ENCODE data around the gene TRIM31. TPM values are rescaled to one million over a fixed set of nuclear protein-coding genes. Genes with fewer than 3 reads are reported as not detected.

TRIM31 gene
- total and polyA plus RNA-seq, 10 of the 15 experiments (the other 5 are each of a cell fraction or from before 2014, with no cell fraction given): 0.09 to 20.5 (median 0.31) TPM; not detected in 3

DNA sequence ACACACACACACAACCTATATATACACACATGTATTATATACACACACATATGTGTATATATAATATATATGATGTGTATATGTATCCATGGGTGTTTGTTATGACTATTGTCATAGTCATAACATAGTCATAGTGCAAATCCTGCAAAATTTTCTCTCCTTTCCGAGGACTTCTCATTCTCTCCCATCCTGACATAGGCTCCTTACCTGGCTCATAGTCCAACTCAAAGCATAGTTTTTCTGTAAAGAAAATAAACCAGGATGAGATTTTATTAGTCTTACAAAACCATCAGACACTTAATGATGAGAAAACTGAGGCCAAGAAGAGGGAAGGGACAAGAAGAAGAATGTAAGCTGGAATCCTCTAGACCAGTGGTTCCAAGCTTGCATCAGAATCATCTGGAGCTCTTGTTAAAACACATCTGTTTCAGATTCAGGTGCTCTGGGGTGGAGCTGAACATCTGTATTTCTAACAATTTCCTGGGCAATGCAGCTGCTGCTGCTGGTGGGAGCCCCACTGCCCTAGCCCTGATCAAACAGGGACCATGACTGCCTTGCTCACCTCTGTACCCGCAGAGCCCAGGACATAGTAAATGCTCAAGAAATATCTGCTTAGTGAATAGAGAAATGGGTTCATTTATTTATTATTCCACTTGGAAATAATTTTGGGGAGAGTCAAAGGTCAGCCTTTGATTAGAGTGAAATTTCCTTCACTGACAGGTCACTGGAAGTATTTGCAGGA, 42.8 kb upstream of the TRIM31 start:
- RAD21 ChIA-PET (ENCODE audit: unreplicated experiment): no interaction called here
- BruUV-seq (replicated peaks): no TSS peak
- Histone ChIP-seq H3K4me2 (ENCODE audit: control insufficient read depth, insufficient read depth) (no peak overlapping the region), H3K36me3 (ENCODE audit: control insufficient read depth in 2 of 2, insufficient read depth in 2 of 2, low read length in 1 of 2) (no peaks in the 10 kb centered on the region), H4K20me1 (ENCODE audit: control insufficient read depth, insufficient read depth) (no peaks in the 10 kb centered on the region), H3K4me3 (no peak overlapping the region), H3K27me3 (replicated peaks in 1 of 2; ENCODE audit: control insufficient read depth in 2 of 2, insufficient read depth in 2 of 2, low read length in 1 of 2) (peaks cover 2% of the 10 kb centered on the region in 2 experiments; a peak in 3 of 4 replicates), H3K79me2 (ENCODE audit: control insufficient read depth, insufficient read depth, low read length) (no peaks in the 10 kb centered on the region), H2AFZ (ENCODE audit: control insufficient read depth, low read depth, low read length) (no peak overlapping the region), H3K9me3 (replicated peaks; ENCODE audit: control insufficient read depth, insufficient read depth, low read length) (no peaks in the 10 kb centered on the region), H3K27ac (ENCODE audit: control insufficient read depth, insufficient read depth) (no peak overlapping the region), H3K4me1 (ENCODE audit: control insufficient read depth, insufficient read depth, low read length) (peaks cover 4% of the 10 kb centered on the region; the same call in 1 of the 2 replicates), H3K9ac (ENCODE audit: control insufficient read depth, insufficient read depth, low read length) (no peak overlapping the region)
- FAIRE-seq (no peak), DNase-seq (ENCODE audit: low read depth, low spot score) (no peak), ATAC-seq (no peak)
- SMC1A ChIA-PET (ENCODE audit: uncharacterized antibody, unreplicated experiment): interaction anchor here (1.1 kb wide), 1 partner anchor 52 kb away, joined by 4 read pairs; no protein-coding TSS in a partner anchor
- 57% methylated on average over 2 of the region's 2 CpGs for WGBS (ENCODE audit: insufficient coverage, insufficient replicate concordance, low lambda C conversion rate, missing lambda C conversion rate)
- in situ Hi-C loops (cut with MboI): no loop called here
- intact Hi-C loops (cut with micrococcal nuclease; ENCODE audit: unreplicated experiment): no loop called here
- POLR2A ChIA-PET: no interaction called here
- CTCF ChIA-PET: no interaction called here
- TF ChIP-seq EED (IDR thresholded peaks at IDR 0.05; ENCODE audit: low read depth): no peak
- TF ChIP-seq, protein P1, sequence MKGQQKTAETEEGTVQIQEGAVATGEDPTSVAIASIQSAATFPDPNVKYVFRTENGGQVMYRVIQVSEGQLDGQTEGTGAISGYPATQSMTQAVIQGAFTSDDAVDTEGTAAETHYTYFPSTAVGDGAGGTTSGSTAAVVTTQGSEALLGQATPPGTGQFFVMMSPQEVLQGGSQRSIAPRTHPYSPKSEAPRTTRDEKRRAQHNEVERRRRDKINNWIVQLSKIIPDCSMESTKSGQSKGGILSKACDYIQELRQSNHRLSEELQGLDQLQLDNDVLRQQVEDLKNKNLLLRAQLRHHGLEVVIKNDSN (IDR thresholded peaks at IDR 0.05; ENCODE audit: borderline replicate concordance, extremely low read length, insufficient read depth, low read depth, low read length): no peak
- no peak for TF ChIP-seq IKZF2 (IDR thresholded peaks at IDR 0.05)
- TF ChIP-seq, protein P2, sequence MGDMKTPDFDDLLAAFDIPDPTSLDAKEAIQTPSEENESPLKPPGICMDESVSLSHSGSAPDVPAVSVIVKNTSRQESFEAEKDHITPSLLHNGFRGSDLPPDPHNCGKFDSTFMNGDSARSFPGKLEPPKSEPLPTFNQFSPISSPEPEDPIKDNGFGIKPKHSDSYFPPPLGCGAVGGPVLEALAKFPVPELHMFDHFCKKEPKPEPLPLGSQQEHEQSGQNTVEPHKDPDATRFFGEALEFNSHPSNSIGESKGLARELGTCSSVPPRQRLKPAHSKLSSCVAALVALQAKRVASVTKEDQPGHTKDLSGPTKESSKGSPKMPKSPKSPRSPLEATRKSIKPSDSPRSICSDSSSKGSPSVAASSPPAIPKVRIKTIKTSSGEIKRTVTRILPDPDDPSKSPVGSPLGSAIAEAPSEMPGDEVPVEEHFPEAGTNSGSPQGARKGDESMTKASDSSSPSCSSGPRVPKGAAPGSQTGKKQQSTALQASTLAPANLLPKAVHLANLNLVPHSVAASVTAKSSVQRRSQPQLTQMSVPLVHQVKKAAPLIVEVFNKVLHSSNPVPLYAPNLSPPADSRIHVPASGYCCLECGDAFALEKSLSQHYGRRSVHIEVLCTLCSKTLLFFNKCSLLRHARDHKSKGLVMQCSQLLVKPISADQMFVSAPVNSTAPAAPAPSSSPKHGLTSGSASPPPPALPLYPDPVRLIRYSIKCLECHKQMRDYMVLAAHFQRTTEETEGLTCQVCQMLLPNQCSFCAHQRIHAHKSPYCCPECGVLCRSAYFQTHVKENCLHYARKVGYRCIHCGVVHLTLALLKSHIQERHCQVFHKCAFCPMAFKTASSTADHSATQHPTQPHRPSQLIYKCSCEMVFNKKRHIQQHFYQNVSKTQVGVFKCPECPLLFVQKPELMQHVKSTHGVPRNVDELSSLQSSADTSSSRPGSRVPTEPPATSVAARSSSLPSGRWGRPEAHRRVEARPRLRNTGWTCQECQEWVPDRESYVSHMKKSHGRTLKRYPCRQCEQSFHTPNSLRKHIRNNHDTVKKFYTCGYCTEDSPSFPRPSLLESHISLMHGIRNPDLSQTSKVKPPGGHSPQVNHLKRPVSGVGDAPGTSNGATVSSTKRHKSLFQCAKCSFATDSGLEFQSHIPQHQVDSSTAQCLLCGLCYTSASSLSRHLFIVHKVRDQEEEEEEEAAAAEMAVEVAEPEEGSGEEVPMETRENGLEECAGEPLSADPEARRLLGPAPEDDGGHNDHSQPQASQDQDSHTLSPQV (IDR thresholded peaks at IDR 0.05): no peak
- no peak for TF ChIP-seq JUND (IDR thresholded peaks at IDR 0.05; ENCODE audit: low read depth, low read length)
- TF ChIP-seq CHD1 (IDR thresholded peaks at IDR 0.05; ENCODE audit: low read depth, low read length): no peak
- no peak for TF ChIP-seq KLF5 (IDR thresholded peaks at IDR 0.05; ENCODE audit: partially characterized antibody)
- TF ChIP-seq SIX5 (IDR thresholded peaks at IDR 0.05; ENCODE audit: low read depth, low read length, severe bottlenecking): no peak
- no peak for TF ChIP-seq GABPA (IDR thresholded peaks at IDR 0.05; ENCODE audit: low read depth)
- TF ChIP-seq, protein P3, sequence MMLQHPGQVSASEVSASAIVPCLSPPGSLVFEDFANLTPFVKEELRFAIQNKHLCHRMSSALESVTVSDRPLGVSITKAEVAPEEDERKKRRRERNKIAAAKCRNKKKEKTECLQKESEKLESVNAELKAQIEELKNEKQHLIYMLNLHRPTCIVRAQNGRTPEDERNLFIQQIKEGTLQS (IDR thresholded peaks at IDR 0.05; ENCODE audit: borderline replicate concordance, extremely low read depth, low read depth, low read length): no peak
- no peak for TF ChIP-seq SMARCA5 (IDR thresholded peaks at IDR 0.05)
- TF ChIP-seq CEBPB (IDR thresholded peaks at IDR 0.05; ENCODE audit: borderline replicate concordance in 1 of 2, low read depth in 2 of 2, low read length in 2 of 2): no peak
- TF ChIP-seq, protein P4, sequence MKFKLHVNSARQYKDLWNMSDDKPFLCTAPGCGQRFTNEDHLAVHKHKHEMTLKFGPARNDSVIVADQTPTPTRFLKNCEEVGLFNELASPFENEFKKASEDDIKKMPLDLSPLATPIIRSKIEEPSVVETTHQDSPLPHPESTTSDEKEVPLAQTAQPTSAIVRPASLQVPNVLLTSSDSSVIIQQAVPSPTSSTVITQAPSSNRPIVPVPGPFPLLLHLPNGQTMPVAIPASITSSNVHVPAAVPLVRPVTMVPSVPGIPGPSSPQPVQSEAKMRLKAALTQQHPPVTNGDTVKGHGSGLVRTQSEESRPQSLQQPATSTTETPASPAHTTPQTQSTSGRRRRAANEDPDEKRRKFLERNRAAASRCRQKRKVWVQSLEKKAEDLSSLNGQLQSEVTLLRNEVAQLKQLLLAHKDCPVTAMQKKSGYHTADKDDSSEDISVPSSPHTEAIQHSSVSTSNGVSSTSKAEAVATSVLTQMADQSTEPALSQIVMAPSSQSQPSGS (IDR thresholded peaks at IDR 0.05; ENCODE audit: low read length): no peak

Measured in GM12878 (cell line).